Superior temporal gyrus (tissue), 1 donor: ENCODE measurements around the gene MTMR10.
A peak's percentile ranks its signal among the peaks of the same experiment; 100 is the strongest.

Source experiments
- DNase-seq: peaks from one replicate; pipeline ENCODE4 v3.0.0-alpha.2; 2016; ENCODE audit errors: extremely low spot score

The MTMR10 gene

DNA sequence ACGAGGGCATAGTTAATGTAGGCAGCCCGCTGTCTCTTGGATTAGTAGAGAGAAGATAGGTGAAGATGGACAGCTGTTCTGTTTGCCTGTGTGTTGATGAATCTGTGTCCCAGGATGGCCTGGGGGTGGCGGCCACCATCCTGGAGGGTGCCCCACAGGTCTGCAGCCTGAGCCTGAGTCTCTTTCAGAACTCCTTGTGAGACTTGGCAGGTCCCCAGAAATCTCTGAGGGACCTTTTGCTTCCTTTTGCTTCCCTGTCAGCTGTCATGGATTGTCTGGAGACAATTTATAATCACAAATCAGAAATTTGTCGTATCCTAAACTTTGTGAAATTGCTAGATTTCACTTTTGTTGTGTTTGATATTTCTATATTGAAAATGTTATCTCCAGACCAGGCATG is 70.3 kb downstream of the MTMR10 start:
- DNase-seq: no peak

DNA sequence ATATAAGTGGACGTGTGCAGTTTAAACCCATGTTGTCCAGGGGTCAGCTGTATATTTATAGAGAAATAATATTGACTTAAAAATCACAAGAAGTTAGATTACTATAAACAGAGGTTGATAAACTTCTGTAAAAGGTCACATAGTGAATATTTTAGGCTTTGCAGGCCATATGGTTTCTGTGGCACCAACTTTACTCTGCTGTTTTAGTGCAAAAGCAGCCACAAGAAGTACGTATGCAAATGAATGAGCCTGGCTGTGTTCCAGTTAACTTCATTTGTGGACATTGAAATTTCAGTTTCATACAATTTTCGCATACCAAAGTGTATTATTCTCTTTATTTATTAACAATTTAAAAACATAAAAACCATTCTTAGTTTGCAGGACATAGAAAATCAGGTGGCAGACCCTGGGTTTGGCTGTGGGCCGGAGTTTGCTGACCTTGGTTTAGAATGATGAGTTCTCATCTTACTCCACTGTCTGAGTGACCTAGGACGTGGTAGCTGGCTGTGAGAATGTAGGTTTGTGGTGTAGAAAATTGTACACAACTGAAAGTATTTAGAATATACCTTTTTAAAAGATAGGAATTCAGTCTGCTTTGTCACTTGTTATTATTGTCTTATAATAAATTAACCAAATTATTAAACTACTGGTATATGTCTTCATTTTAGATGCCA is 71.4 kb downstream of the MTMR10 start:
- DNase-seq: no peak

GRCh38 chr15:30918366-30918765 is 73.1 kb downstream of the MTMR10 start:
- no peak for DNase-seq

DNA sequence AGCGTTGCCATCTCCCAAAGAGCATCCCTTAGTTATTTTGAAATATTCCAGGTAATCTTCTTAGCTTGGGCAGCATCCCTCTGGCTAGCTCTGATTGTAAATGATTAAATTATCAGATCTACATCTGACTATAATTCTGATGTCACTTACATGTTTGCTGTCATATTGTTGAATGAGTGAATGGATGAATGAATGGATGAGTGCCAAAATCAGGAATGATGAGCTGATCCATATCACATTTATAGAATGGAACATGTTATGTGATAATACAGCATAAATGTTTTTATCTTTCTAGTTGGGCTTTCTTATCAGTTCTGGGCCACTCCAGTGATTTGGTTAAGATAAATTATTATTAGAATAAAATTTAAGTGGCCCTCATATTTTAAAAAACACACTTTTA is 73.8 kb downstream of the MTMR10 start:
- DNase-seq: no peak

GRCh38 chr15:30917013-30917412 is 74.4 kb downstream of the MTMR10 start:
- no peak for DNase-seq

GRCh38 chr15:30913761-30914160 is 77.7 kb downstream of the MTMR10 start:
- no peak for DNase-seq

DNA sequence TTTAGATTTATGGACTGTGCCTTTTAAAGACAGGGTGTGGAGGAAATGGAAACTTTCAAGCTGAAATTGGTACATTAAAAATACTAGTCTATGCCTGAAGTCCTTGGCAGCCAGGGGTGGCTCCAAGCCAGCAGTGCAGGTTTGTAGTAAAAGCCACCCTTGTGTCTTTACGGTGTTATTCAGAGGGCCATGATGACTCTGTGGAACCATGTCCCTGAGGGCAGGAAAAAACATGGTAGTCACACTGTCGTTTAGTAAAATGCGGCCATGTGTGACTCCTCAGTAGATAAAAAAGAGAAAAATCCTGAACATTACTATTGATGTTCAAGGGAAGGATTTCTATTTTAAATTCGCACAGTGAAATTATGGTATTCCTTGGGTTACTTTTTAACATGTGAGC is 85.1 kb downstream of the MTMR10 start:
- no peak for DNase-seq

DNA sequence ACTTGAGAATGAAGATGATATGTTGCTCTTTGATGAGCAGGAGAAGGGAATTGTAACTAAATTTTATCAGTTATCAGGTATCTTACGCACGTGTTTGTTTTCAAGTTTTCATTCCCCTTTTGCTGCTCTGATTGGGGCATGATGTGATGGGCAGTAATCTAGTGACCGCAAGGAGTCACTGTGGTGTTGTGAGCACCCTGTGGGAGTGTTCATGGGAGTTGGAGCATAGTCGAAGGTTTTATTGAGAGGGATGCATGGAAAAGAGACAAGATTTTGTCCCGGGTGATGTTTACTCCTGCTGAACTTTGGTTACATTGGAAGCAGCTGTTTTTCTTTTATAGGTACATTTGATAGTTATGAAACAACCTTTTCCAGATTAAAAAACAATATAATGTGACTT is 85.6 kb downstream of the MTMR10 start:
- no peak for DNase-seq

- DNase-seq: no peak
Measured at GRCh38 chr15:30904812-30905211, 86.6 kb downstream of the MTMR10 start.

GRCh38 chr15:30903497-30904187 is 87.8 kb downstream of the MTMR10 start, which contains the start of gene FAN1:
Gene FAN1 (plus strand): TSS chr15:30903915. CDS start chr15:30904664, 749 bp downstream.
- DNase-seq: peak; percentile 92

GRCh38 chr15:30901889-30902288 is 89.5 kb downstream of the MTMR10 start:
- DNase-seq: no peak

DNA sequence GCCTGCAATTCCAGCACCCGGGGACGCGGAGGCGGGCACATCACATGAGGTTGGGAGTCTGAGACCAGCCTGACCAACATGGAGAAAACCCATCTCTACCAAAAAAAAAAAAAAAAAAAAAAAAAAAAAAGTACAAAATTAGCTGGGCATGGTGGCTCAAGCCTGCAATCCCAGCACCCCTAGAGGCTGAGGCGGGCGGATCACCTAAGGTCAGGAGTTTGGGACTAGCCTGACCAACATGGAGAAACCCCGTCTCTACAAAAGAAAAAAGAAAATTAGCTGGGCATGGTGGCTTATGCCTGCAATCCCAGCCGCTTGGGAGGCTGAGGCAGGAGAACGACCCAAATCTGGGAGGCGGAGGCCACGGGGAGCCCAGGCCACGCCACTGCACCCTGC is 95.2 kb downstream of the MTMR10 start:
- DNase-seq: no peak

DNA sequence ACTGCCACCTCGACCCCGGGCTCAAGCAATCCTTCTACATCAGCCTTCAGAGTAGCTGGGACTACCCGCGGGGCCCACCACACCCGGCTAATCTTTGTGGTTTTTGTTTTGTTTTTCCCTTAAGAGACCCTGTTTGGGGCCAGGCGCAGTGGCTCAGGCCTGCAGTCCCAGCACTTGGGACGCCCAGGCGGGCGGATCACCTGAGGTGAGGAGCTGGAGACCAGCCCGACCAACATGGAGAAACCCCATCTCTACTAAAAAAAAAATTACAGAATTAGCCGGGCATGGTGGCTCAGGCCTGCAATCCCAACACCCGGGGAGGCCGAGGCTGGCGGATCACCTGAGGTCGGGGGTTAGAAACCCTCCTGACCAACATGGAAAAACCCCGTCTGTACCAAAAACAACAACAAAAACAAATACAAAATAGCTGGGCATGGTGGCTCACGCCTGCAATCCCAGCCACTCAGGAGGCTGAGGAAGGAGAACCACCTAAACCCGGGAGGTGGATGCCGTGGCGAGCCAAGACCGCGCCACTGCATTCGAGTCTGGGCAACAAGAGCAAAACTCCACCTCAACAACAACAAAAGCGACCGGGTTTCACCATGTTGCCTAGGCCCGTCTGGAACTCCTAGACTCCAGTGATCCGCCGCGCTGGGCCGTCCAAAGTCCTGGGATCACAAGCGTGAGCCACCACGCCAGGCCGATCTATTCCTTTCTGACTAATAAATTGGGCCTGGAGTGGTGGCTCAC is 95.8 kb downstream of the MTMR10 start:
- no peak for DNase-seq

- peak; percentile 73 for DNase-seq
Measured at GRCh38 chr15:30889196-30889595, 102.2 kb downstream of the MTMR10 start.
